Erythroblast (primary cell): ENCODE data around the gene FSIP1.

Experiments
- GATA1 ChIP-seq: IDR thresholded peaks from 2 replicates; pipeline ENCODE4 v1.6.1; 2011; ENCODE audit warnings: low read depth, mild to moderate bottlenecking, control low read depth, low read length, moderate library complexity
- POLR2A ChIP-seq: IDR thresholded peaks from 2 replicates; pipeline ENCODE4 v1.6.1; 2011; ENCODE audit warnings: mild to moderate bottlenecking, low read length

DNA sequence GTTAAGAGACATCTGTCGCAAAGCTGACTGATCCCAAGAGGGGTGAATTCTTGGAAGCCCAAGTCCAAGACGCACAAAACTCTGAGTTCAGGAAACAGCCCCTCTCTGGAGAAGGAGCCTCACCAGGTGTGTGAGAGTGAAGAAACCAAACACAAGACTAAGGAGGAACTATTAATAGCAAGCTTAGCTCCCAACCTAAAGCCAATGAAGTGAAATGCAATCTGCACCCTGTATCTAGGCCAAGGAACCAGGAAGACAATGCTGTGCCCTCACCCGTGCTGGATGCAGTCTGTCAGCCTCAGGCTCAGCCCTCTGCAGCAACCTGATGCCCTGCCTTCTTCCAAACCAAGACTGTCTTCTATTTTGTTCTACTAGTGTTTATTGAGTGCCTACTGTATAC lies 224.2 kb downstream of the FSIP1 start:
- TF ChIP-seq POLR2A = no peak
- TF ChIP-seq GATA1 = no peak
